Naive thymus-derived CD8-positive, alpha-beta T cell (primary cell): ENCODE data around the gene DPP6. TPM values are rescaled to one million over a fixed set of nuclear protein-coding genes. Genes with fewer than 3 reads are reported as not detected.
"Not testable (repeated sequence)": the region's sequence is repeated elsewhere in the genome, so short reads cannot be mapped to it uniquely, and the experiment has no call there.

Source experiments
- ATAC-seq, 2 donors: fragments of 150-1000 bp; cut with Tn5 transposase in 1 of 2; sonication (Bioruptor Pico), chemical (Tn5 transposase) in 1 of 2; 1 replicate in 1 of 2; 2 replicates in 1 of 2; pipeline ENCODE4 v1.10.0; 2021; ENCODE audit warnings: mild to moderate bottlenecking in 2 of 2, moderate library complexity in 2 of 2
- POLR2A ChIA-PET: fragments of 350-600 bp; sonication (Branson Sonifier 250); formaldehyde crosslinking; loops from one replicate; lab custom pipeline; 2021; ENCODE audit warnings: antibody characterized with exemption; lab: Charles Lee
- DNase-seq, 10 donors: peaks; one replicate each; pipeline versions ENCODE4 v3.0.0 to v3.0.0-alpha.2; 2020 to 2022
- H3K27ac Mint-ChIP-seq, 10 donors: one replicate each; pipeline ENCODE4 v1.8.0; 2020 to 2022; ENCODE audit warnings: mild to moderate bottlenecking in 10 of 10, mixed read lengths in 10 of 10, moderate library complexity in 4 of 10, inconsistent platforms in 1 of 10
- H3K27me3 Mint-ChIP-seq, 5 donors: one replicate each; pipeline ENCODE4 v1.8.0; 2021 to 2022; ENCODE audit warnings: mixed read lengths in 5 of 5
- H3K36me3 Mint-ChIP-seq, 3 donors: one replicate each; pipeline ENCODE4 v1.8.0; 2020 to 2022; ENCODE audit warnings: mixed read lengths in 3 of 3, mild to moderate bottlenecking in 2 of 3, inconsistent platforms in 1 of 3
- H3K4me1 Mint-ChIP-seq, 4 donors: one replicate each; pipeline ENCODE4 v1.8.0; 2021 to 2022; ENCODE audit warnings: mixed read lengths in 4 of 4
- H3K4me3 Mint-ChIP-seq, 10 donors: one replicate each; pipeline ENCODE4 v1.8.0; 2020 to 2022; ENCODE audit warnings: mild to moderate bottlenecking in 10 of 10, mixed read lengths in 10 of 10, moderate library complexity in 6 of 10, inconsistent platforms in 1 of 10
- H3K9me3 Mint-ChIP-seq, 9 donors: one replicate each; pipeline ENCODE4 v1.8.0; 2020 to 2022; ENCODE audit warnings: mixed read lengths in 9 of 9, mild to moderate bottlenecking in 3 of 9, inconsistent platforms in 1 of 9, moderate library complexity in 1 of 9
- polyA plus RNA-seq, 3 donors: library from polyadenylated mRNA; unstranded; fragments of 300-500 nt; fragmentation: Illumina TruSeq; gene quantifications; one replicate each; pipeline ENCODE4 v1.2.3, GENCODE V29; 2021
- total RNA-seq, 8 experiments: library from RNA in 2 of 8; stranded (reverse) in 2 of 8; gene quantifications; one replicate each; pipeline ENCODE4 v1.2.3 and lab custom pipeline; 2021 to 2026

The DPP6 gene
- total and polyA plus RNA-seq, 5 experiments from 2014 or later = not detected

- POLR2A ChIA-PET, H3K4me1 Mint-ChIP-seq, ATAC-seq, DNase-seq, H3K4me3 Mint-ChIP-seq, H3K36me3 Mint-ChIP-seq, H3K9me3 Mint-ChIP-seq, H3K27ac Mint-ChIP-seq: not testable (repeated sequence)
- peaks cover 5 to 13% (median 8%) of the 10 kb centered on the region in 5 donors for H3K27me3 Mint-ChIP-seq
These were observed 493 bp downstream of the DPP6 start for GRCh38 chr7:154052530-154053252.

- H3K9me3 Mint-ChIP-seq, H3K36me3 Mint-ChIP-seq, POLR2A ChIA-PET, H3K4me1 Mint-ChIP-seq, H3K4me3 Mint-ChIP-seq, DNase-seq, H3K27ac Mint-ChIP-seq, ATAC-seq: not testable (repeated sequence)
- peaks cover 5 to 13% (median 8%) of the 10 kb centered on the region in 5 donors for H3K27me3 Mint-ChIP-seq
These were observed 1.5 kb downstream of the DPP6 start for GRCh38 chr7:154053466-154054312.

- POLR2A ChIA-PET, H3K36me3 Mint-ChIP-seq, H3K9me3 Mint-ChIP-seq, H3K4me1 Mint-ChIP-seq, ATAC-seq, H3K4me3 Mint-ChIP-seq, H3K27ac Mint-ChIP-seq, DNase-seq: not testable (repeated sequence)
- H3K27me3 Mint-ChIP-seq = peaks cover 5 to 13% (median 8%) of the 10 kb centered on the region in 5 donors
These were observed 2.5 kb downstream of the DPP6 start for GRCh38 chr7:154054664-154055063.

GRCh38 chr7:154055491-154056106 lies 3.4 kb downstream of the DPP6 start:
- H3K4me3 Mint-ChIP-seq, POLR2A ChIA-PET, ATAC-seq, H3K36me3 Mint-ChIP-seq, H3K27ac Mint-ChIP-seq, DNase-seq, H3K4me1 Mint-ChIP-seq: not testable (repeated sequence)
- Mint-ChIP-seq H3K9me3 (peaks cover 0 to 11% (median 3%) of the 10 kb centered on the region in 9 donors), H3K27me3 (peaks cover 5 to 13% (median 8%) of the 10 kb centered on the region in 5 donors)

- POLR2A ChIA-PET, DNase-seq, H3K36me3 Mint-ChIP-seq, ATAC-seq, H3K4me3 Mint-ChIP-seq, H3K27ac Mint-ChIP-seq, H3K4me1 Mint-ChIP-seq, H3K27me3 Mint-ChIP-seq: not testable (repeated sequence)
- peaks cover 0 to 24% (median 3%) of the 10 kb centered on the region in 9 donors for H3K9me3 Mint-ChIP-seq
These were observed 6.6 kb downstream of the DPP6 start for GRCh38 chr7:154058783-154059182.

GRCh38 chr7:154060551-154060950 lies 8.4 kb downstream of the DPP6 start:
- peaks cover 0 to 24% (median 3%) of the 10 kb centered on the region in 9 donors for H3K9me3 Mint-ChIP-seq
- H3K27me3 Mint-ChIP-seq, H3K27ac Mint-ChIP-seq, H3K4me1 Mint-ChIP-seq, H3K36me3 Mint-ChIP-seq, POLR2A ChIA-PET, ATAC-seq, DNase-seq, H3K4me3 Mint-ChIP-seq: not testable (repeated sequence)

GRCh38 chr7:154071833-154072232 lies 19.6 kb downstream of the DPP6 start:
- H3K4me1 Mint-ChIP-seq, H3K27me3 Mint-ChIP-seq, ATAC-seq, H3K36me3 Mint-ChIP-seq, H3K4me3 Mint-ChIP-seq, DNase-seq, H3K27ac Mint-ChIP-seq, H3K9me3 Mint-ChIP-seq, POLR2A ChIA-PET: not testable (repeated sequence)

- DNase-seq, H3K9me3 Mint-ChIP-seq, H3K27me3 Mint-ChIP-seq, H3K4me3 Mint-ChIP-seq, POLR2A ChIA-PET, H3K27ac Mint-ChIP-seq, H3K4me1 Mint-ChIP-seq, ATAC-seq, H3K36me3 Mint-ChIP-seq: not testable (repeated sequence)
These were observed 20.4 kb downstream of the DPP6 start for GRCh38 chr7:154072395-154073181.

- POLR2A ChIA-PET, DNase-seq, H3K36me3 Mint-ChIP-seq, ATAC-seq, H3K4me3 Mint-ChIP-seq, H3K27me3 Mint-ChIP-seq, H3K4me1 Mint-ChIP-seq, H3K27ac Mint-ChIP-seq, H3K9me3 Mint-ChIP-seq: not testable (repeated sequence)
These were observed 26.3 kb downstream of the DPP6 start for GRCh38 chr7:154078523-154078922.

- H3K4me1 Mint-ChIP-seq, H3K9me3 Mint-ChIP-seq, H3K27ac Mint-ChIP-seq, ATAC-seq, DNase-seq, H3K4me3 Mint-ChIP-seq, POLR2A ChIA-PET, H3K36me3 Mint-ChIP-seq, H3K27me3 Mint-ChIP-seq: not testable (repeated sequence)
These were observed 28.1 kb downstream of the DPP6 start for GRCh38 chr7:154080249-154080648.

- H3K4me3 Mint-ChIP-seq, H3K27me3 Mint-ChIP-seq, H3K36me3 Mint-ChIP-seq, ATAC-seq, H3K4me1 Mint-ChIP-seq, POLR2A ChIA-PET, H3K9me3 Mint-ChIP-seq, H3K27ac Mint-ChIP-seq, DNase-seq: not testable (repeated sequence)
These were observed 35.0 kb downstream of the DPP6 start for GRCh38 chr7:154087037-154087725.

GRCh38 chr7:154092093-154092492 lies 39.9 kb downstream of the DPP6 start:
- H3K27ac Mint-ChIP-seq, H3K36me3 Mint-ChIP-seq, DNase-seq, H3K4me1 Mint-ChIP-seq, H3K4me3 Mint-ChIP-seq, H3K27me3 Mint-ChIP-seq, POLR2A ChIA-PET, H3K9me3 Mint-ChIP-seq, ATAC-seq: not testable (repeated sequence)
